ENCODE results near the gene GNLY.

Gene GNLY

DNA sequence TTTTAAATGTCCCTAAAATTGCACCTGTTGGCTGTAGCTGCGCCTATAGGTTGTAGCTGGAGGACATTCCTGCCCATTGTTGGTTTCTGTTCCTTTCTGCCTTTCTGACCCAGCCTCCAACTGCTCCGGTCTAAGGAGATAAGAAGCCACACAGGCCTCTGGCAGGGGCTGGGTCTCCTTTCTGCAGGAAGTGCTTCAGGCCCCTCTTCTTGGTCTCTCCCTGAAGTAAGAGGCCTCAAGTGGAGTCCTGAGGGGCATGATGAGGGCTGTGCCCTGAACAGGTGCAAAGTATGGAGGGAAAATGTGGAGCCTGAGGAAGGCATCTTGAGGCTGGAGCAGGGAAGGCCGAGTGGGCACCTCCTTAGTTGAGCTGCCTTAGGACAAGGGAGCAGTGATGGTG, 15.8 kb upstream of the GNLY start:
- no peak for DNase-seq (ENCODE audit: low read depth)
- TF ChIP-seq, protein P1, sequence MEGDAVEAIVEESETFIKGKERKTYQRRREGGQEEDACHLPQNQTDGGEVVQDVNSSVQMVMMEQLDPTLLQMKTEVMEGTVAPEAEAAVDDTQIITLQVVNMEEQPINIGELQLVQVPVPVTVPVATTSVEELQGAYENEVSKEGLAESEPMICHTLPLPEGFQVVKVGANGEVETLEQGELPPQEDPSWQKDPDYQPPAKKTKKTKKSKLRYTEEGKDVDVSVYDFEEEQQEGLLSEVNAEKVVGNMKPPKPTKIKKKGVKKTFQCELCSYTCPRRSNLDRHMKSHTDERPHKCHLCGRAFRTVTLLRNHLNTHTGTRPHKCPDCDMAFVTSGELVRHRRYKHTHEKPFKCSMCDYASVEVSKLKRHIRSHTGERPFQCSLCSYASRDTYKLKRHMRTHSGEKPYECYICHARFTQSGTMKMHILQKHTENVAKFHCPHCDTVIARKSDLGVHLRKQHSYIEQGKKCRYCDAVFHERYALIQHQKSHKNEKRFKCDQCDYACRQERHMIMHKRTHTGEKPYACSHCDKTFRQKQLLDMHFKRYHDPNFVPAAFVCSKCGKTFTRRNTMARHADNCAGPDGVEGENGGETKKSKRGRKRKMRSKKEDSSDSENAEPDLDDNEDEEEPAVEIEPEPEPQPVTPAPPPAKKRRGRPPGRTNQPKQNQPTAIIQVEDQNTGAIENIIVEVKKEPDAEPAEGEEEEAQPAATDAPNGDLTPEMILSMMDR (IDR thresholded peaks at IDR 0.05; ENCODE audit: insufficient read depth, low read depth, low read length, missing control alignments) = no peak
- no peak overlapping the region for H3K4me3 ChIP-seq (ENCODE audit: low read depth, low read length)

DNA sequence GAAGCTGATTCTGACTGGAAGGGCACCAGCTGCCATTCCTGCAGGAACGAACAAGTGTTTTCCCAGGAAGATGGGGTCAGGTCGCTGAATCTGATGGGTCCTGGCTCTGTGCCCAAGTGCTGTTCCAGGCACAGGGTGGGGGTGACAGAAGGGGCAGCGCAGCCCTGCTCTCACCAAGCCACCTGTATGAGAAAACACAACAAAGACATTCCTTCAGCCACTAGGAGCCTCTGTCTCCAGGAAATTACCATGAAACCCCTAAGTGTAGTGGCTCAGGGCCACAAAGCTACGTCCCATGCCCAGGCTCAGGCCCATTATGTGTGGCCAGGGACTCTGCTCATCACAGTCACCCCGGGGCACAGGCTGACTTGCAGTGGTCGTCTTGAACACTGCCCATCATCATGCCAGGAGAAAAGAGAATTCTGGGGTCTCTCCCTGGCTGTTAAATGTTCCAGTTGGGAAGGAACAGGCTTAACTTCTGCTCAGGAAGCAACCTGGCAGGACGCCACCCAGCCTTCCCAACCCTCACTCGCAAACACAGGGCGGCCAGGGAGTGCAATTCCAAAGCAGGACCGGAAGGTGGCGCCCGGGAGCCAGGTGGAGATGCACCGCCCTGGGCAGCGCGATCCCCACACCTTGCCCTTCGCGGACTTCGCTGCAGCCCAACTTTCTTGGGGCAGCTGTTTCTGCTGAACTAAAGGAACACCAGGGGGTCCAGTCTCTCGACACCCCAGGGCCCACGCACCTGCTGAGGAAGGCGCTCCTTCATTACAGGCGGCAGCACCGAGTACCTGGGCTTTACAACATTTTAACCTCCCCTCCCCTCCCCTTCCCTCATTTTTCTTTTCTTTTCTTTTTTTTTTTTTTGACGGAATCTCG, 15.1 kb upstream of the GNLY start:
- TF ChIP-seq, protein P1 (IDR thresholded peaks at IDR 0.05; ENCODE audit: insufficient read depth, low read depth, low read length, missing control alignments) = peak; percentile 99
- peak; percentile 64 for DNase-seq (ENCODE audit: low read depth)
- H3K4me3 ChIP-seq (ENCODE audit: low read depth, low read length) = no peak overlapping the region

DNA sequence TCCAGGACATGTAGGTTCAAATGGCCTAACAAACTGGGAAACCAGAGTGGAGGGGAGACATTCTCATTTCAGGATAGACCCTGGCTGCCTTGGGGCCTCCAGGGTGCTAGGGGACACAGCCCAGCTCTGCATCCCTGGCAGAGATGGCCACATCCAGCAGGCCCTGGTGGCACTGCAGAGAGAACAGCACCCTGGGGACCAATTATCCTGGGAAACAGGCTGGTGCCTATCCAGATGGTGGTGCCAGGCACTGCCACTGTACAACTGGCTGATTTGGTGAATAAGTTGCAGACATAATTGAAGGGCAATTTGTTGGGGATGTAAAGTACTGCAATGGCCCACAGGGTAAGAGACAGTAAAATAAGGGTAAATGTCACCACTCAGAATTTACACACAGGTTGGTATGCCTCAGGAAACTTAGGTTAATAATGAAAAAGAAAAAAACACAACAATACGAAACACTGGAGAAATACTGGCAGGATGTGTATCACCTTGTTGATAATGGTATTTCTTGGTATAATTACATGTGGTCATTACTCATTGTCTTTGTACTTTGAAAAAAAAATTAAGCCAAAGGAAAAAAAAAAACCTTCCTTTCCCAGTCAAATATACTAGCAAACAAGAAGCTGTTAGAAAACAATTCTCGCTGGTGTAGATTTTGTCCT, 13.3 kb upstream of the GNLY start:
- no peak for DNase-seq (ENCODE audit: low read depth)
- TF ChIP-seq, protein P1 (IDR thresholded peaks at IDR 0.05; ENCODE audit: insufficient read depth, low read depth, low read length, missing control alignments) = no peak
- H3K4me3 ChIP-seq (ENCODE audit: low read depth, low read length) = no peak overlapping the region

DNA sequence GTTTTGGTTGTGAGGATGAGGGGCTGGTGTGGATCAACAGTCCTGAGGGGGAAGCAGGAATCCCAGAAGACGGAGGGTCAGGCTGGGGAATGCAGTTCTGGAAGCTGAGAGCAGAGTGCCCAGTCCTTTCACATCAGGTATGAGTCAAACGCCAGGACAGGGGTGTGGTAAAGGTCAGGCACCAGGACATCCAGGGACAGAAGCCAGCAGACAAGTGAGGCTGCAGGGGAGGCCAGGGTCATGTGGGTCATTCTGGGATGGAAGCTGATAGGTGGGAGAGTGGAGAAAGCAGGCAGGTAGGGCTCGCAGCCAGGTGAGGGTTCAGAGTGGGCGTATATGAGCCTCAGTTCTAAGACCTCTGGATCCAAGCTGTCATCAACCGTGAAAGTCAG, 12.8 kb upstream of the GNLY start:
- no peak for DNase-seq (ENCODE audit: low read depth)
- TF ChIP-seq, protein P1 (IDR thresholded peaks at IDR 0.05; ENCODE audit: insufficient read depth, low read depth, low read length, missing control alignments) = no peak
- H3K4me3 ChIP-seq (ENCODE audit: low read depth, low read length) = no peak overlapping the region

DNA sequence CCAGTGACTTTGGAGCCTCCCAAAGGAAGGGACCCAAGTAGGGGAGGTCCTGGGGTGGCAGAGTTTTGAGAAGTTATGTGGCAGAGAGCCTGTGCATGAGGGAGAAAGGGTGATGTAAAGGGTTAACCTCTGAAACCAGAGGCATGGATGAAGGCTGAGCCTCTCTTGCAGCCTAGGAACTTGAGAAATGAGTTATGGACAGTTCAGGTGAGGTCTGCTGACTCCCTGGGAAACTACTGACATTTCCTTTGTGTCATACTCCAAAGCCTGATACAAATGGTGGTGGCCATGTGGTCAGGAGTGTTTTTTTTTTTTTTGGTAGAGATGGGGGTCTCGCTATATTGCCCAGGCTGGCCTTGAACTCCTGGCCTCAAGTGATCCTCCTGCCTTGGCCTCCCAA, 12.4 kb upstream of the GNLY start:
- TF ChIP-seq, protein P1 (IDR thresholded peaks at IDR 0.05; ENCODE audit: insufficient read depth, low read depth, low read length, missing control alignments) = no peak
- no peak for DNase-seq (ENCODE audit: low read depth)
- H3K4me3 ChIP-seq (ENCODE audit: low read depth, low read length) = no peak overlapping the region

DNA sequence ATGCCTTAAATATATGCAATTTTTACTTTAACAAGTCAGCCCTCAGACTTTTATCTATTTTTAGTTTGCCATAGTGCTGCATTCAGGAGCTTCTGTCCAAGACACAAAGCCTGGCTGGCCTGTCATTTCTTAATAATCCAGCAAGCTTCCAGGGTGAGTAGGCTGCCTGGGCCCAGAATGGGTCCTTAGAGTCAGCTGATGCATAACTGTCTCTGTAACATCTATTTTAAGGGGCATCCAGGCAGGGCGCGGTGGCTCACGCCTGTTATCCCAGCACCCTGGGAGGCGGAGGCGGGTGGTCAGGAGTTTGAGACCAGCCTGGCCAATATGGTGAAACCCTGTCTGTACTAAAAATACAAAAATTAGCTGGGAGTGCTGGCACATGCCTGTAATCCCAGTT, 11.8 kb upstream of the GNLY start:
- DNase-seq (ENCODE audit: low read depth) = no peak
- no peak overlapping the region for H3K4me3 ChIP-seq (ENCODE audit: low read depth, low read length)
- TF ChIP-seq, protein P1 (IDR thresholded peaks at IDR 0.05; ENCODE audit: insufficient read depth, low read depth, low read length, missing control alignments) = no peak
